CD4-positive, alpha-beta T cell treated with Interferon gamma for 1 hour (primary cell): Measurements from ENCODE around the gene PLEKHG3.

ENCODE experiments used
- DNase-seq: peaks from one replicate; pipeline ENCODE4 v3.0.0-alpha.2; 2020

PLEKHG3 gene

DNA sequence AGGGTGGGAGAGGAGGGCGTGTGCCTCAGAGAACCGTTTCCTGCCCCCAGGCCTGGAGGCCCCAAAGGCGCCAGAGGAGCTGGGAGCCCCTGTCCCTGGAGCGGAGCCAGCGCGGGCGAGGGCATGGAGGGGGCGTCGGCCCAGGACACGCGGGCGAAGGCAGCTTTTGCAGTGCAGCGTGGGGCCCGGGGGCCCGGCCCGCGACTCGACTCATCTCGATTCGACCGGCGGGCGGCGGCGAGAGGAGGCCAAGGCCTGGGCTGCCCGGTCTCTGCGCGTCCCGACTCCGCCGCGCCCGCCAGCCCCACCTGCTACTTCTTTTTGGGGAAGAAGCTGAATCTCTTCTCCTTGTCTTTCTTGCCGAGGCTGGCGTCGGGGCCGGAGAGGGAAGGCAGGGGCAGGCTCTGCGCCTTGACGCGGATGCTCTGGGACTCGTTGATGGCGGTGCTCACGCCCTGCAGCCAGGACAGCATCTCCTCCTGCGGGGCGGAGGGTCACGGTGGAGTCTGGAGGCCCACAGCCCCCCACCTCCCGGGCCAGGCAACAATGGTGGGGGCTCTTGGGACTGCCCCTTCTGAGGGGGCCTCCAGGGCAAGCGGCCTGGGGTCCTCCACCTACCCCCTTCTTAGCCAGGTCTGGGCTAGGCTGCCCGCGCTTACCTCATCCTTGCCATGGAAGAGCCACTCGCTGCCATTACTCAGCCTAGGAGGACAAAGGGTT is 44.9 kb downstream of the PLEKHG3 start:
- DNase-seq = no peak

DNA sequence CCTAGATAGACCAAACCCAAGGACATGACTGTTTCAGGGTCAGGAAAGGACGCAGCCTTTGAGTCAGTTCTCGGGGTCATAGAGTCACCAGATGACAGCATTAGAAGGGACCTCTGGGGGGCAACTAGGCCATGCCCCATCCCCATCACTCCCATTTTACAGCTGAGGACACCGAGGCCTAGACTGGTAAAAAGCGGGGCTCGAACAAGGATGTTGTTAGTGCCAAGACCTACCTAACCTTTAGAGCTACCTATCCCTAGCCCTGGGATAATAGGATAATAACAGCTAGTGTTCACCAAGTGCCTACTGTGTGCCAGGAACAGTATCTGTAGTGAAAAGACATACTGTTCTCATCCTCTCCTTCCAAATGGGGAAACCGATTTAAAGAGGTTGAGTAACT is 48.7 kb downstream of the PLEKHG3 start:
- no peak for DNase-seq

DNA sequence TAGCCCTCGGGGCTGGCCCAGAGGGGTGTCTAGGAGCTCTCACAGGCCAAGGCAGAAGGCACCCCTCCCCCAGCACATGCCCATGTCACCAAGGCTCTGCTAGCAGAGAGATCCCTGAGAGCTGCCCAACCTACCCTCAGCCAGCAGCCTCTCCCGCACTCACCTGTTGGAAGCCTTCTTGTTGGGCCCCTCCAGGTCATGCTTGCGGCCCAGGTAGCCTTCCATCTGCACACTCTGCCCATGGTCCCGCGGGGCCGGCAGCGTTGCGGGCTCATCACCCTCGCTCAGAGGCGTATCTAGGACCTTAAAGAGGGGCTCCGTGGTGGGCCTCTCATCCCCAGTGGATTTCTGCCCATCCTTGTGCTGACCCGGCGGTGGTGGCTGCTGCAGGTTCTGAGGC is 49.1 kb downstream of the PLEKHG3 start:
- no peak for DNase-seq

DNA sequence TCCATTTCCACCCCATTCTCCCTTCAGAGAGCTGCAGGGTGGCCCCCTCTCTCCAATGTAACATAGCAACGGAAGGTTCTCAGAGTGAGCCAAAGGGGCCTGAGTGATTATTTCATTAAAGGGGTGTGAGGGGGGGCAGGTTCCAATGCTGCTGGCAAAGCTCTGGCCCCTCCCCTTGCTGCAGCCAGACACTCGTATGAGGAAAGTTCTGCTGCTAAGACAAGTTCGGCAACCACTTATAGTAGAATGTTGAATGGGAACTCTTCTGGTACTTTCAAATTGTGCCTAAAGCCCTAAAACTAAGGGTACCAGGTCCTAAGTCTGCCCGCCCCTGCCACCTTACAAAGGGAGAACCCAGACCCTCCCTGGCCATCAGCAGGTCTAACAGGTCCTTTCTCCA is 49.8 kb downstream of the PLEKHG3 start:
- no peak for DNase-seq

DNA sequence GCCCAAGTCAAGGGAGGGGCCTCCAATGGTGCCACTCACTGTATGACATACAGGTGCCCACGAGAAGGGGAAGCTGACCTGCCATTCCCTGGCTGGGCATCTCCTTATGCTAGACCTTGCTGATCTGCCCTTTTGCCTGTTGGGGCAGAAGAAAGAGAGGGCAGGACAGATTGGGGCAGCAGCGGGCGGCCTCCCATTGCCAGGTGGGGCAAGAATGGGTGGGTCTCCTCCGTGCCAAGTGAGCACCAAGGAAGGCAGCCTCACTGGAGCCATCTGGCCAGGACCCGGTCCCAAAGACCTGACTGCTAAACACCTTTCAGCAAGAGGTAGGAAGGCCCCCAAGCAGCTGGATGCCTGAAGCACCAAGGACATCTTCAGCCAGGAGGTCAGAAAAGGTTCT is 50.5 kb downstream of the PLEKHG3 start:
- DNase-seq = no peak

DNA sequence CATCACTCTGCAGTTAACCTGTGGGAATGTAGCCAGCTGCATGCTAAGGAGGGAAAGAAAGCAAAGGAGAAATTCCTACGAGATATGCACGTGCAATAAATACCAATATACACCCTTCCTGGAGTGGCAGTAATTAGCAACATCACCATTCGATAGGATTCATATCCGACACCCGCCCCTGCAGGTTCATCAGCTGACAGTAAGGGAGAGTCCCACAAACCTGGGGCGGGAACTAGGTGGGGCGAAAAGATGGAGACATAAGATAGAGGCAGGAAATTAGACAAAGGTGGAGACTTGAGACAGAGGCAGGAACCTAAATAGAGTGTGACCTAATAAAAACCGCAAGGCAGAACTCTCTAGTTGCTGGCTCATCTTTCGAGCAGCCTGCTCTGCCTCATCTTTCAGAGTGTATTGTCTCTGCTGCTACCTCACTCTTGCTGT is 51.6 kb downstream of the PLEKHG3 start:
- peak; percentile 61 for DNase-seq

DNA sequence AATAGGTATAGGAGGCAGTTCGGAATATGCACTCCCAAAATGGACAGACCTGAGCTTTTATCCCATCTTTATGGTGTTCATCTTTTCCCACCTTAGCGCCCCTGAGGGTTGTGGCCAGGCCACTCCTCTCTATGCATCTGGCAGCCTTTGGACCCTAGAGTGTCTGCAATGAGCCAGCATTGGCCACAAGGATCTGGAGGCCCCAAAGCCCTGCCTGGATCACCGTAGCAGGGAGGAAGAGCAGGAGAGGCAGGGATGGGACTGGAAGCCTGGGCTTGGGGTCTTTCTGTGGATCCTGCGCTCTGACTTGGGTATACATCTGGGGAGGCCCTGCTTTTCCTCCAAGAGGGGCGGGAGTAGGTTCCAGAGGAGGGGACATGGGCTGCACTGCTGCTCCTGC is 52.5 kb downstream of the PLEKHG3 start:
- no peak for DNase-seq

DNA sequence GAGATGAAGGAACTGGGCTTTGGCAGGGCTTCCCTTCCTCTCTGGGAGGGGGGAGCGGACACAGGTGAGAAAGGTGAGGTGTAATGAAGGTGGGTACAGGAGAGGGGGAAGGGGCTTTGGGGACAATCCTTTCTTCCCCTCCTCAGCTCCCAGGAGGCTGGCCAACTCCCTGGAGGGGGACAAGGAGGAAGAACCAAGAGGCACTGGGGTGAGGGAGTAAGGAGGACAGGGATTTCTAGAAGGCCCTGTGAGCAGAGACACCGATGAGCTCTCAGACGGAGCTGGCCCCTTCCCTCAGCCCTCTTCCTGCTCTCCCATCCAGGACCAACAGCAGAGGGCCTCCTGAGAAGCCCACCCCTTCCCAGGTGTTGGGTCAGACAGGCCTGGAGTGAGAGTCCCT is 53.4 kb downstream of the PLEKHG3 start:
- DNase-seq = no peak

DNA sequence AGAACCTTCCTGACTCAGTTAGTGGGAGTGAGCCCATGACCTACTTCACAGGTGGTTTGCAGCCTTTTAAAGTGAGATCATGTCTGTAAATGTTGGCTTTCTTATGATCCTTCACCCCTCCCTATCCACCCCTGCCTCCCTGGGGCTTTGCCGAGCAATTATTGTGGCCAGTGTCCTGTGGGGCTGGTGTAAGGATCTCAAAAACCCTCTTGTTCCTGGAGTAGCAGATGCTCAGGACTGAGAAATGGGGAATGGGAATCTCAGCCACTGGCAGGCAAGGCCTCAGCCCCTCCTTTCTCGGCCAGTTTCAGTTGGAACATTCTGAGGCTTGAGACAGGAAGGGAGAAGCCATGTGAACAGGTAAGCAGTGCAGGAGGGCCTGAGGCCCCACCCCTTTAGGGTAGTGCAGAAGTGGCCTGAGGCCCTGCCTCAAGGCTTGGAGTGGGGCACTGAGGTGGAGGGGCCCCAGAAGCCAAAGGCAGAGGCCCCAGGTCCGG is 53.8 kb downstream of the PLEKHG3 start:
- DNase-seq = peak; percentile 6

DNA sequence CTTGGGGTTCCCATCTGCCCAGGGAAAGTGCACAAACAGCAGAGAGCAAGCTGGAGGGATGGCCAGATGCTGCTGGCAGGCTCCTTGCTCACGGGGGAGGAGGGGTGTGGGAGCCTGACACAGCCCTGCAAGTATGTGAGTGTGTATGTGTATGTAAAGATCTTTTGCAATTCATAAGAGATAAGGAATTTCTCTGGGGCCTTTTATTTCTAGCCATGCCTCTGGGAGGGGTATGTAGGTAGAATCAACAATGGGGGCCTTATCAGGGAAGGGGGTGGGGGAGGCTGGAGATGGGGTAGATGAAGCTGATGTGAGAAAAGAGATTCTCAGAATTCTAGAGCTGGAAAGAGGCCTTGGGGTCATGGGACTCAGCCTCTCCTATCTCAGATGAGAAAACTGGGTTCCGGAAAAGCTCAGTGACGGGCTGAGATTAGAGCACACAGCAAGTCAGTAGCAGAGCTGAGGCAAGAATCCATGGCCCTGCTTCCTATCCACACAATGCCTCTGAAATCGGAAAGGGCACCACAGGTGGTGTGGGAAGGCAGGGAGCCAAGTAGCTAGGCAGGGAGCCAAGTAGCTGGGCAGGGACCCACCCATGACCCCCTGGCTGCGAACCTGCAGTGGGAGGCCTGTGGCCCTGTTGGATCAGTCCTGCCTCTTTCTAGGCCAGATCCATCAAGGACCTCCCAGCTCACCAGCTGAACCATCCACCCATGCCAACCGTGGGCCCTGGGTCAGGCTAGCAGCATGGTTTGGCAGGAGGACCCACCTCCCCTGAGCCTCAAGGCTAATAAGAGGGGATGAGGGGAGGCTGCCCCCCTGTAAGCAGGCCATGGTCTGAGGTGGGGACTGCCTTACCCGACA is 54.7 kb downstream of the PLEKHG3 start:
- DNase-seq = no peak

DNA sequence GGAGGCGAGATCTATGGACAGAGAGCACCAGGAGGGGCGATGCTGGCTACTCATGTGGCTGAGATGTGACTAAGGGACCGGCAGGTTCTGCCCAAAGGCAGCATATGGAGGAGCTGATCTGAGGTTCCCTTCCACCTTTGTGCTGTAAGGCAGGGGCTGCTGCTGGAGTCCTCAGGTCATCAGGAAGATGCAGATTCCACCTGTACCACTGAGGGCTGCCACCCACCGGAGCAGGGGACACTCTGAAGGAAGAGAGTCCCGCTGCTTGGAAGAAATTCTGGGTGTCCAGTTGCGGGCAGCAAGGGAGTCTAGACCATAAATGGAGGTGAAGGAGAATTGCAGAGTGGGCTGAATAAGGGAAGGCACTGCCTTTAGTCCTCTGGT is 55.3 kb downstream of the PLEKHG3 start:
- no peak for DNase-seq

DNA sequence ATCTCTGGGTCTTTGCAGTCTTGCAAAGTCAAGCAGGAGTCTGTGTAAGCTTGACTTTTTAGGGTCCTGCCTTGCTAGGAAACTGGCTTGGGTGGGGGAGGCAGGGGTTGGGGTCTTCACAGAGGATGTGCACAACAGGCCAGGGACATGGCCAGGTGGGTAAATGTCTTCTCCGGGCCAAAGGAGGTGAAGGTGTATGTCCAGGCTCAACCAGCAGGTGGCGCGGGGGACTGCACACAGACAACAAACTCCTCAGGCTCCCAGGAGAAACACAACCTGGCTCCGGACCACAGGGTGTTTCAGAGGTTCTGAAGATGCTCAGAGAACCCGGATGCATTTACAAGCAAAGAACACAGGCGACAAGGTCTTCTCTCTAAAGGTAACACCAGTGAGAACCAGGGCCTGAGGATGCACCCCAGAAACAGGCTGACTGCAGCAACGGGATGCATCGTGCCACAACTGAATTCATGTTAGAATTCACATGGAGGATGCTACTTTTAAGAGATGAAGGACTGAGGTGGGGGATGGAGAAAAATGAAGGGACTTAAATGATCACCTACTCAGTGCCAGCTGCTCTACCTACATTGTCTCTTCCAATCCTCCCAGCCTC is 56.0 kb downstream of the PLEKHG3 start:
- DNase-seq = peak; percentile 31

DNA sequence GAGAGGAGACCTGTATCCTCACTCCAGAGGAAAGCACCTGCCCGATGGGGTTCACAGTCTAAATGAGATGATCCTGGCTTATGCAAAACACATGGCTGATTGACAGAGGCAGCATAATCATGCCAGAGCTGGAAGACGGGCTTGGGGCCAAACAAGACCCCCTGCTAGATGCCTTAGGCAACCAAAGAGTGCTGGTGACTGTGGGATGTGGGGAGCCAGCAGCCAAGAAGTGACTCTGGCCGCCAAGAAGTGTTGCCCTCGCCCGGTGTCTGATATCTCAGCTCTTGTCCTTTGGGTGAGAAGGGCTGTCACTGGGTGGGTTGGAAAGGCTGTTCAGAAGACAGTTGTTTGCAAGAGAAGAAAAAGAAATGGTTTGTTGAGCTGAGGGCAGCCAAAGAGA is 56.7 kb downstream of the PLEKHG3 start:
- no peak for DNase-seq

DNA sequence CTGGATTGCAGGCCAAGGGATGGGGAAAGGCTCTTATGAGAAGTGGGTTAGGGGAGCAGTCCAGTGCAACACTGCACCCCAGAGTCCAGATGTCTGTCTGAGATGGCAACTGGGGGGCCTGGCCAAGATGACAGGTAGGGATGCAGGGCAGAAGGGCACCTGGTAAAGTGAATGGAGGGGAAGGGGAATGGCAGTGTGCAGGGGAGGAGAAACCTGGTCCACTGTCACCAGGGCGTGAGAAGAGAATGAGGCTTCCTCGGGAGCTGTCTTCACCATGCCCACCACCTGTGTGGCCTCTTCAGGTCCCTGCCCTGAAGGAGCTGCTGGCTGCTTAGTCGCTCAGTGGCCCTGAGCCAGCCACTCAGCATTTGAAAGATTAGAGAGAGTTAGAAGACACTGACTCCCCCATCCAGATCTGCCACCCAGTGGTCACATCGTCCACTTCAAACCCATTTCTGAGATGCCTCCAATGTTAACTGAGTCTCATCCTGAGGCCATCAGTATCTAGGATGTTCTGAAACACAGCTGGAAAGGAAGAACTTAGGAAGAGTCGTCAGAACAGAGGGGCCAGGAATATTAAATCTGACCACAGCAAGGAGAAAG is 57.3 kb downstream of the PLEKHG3 start:
- DNase-seq = no peak

DNA sequence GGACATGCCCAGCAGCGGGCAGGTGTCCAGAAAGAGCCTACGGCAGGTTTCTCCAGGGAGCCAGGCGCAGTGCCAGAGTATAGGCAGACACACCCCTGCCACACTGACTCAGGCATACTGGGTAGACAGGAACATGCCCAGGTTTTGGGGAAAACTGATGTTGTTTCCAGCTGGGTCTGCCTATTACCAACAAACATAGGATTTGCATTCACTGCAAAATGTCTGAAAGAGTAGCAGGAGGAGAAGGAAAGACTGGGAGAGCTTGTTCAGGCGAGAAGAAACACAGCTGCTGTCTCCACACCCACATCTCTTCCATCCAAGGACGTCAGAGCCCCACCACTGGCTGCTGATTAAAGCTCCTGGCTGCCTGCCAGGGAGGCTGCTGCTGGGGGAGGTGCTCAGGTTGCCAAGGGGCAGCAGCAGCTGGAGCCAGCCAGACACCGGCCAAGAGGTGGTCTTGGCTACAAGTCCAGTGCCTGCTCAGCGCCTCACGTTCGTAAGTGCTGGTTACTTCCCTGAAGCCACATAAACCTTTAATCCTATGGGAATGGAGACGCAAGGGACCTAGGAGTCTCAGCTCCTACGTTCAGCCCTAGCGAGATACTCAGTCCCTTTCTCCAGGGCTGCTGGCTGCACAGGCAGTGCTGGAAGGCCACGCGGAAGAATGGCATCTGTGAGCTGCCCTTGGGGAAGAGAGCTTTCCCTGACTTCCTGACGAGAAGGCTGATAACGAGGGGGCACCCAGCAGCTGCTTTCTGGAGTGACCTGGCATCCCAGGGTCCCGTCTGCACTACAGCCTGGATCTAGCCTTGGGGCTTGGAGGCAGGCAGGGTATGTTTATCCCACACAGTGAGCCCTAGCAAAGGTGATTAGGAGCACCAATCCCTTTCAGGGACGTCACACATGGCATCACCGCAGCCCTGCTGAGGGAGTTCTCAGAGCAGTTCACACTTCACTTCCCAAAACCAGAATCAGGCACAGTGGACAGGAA is 58.1 kb downstream of the PLEKHG3 start:
- DNase-seq = no peak

DNA sequence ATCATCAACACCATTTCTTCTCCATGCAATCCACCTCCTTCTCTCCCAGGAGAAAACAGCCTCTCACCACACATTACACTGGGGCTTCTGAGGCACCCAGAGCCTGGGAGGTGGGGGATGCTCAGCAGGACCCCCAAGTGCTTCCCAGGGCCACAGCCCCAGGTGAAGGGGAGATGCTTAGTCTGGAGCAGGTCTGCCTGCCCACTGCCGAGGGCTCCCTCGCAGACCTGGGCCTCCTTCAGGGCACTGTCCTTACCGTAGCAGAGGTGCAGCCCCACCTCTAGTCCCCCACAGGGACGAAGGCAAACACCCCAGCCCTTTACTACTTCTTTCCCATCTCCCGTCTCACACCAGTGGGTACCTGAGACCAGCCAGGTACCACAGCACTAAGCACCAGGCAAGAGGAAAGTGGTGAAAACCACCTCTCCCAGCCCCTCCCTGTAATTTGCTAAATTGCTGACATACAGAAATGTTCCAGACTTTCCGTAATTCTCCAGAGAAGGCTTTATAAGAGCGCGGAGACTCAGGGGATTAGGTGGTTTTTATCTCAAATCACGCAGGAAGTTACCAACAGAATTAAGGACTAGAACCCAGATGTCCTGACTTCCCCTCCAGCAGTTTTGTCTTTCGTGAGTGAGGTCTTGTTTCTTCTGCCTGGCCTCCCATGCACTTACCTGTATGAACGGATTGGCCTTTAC is 59.0 kb downstream of the PLEKHG3 start:
- DNase-seq = no peak

DNA sequence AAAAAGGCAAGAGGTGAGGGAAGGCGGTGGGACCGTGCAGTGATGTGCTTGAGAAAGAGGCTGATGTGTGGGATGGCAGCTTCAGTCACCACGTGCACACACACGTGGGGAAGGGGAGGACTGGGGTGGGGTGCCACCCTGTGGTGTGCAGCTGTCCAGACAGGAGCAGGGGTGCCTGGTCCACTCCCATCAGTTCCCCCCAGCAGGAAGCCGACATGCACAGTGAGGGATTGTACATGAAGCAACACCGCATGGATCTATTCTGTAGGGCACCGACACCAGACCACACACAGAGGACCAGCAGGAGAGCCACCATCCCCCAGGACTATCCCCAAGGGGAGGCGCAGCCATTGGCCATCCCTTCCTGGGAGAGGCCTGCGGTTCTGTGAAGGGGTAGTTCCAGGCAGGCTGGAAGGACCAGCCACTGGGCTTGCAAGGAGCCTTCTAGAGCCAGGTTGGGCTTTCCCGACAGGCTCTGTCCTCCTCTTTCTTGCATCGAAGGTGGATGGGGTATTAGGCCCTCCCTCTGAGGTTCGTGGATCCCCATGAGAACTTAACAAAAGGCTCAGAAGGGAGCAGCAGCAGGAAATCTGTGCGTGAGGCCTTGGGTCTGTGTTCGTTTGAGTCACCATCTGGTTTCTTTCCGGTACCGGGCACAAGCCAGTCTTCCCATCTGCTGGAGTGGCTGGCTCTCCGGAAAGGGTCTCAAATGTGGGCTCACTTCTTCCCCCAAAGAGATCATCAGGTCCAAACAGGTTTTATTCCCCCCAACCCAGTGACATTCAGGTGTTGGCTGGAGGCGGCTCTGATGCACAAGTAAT is 59.8 kb downstream of the PLEKHG3 start:
- DNase-seq = no peak

DNA sequence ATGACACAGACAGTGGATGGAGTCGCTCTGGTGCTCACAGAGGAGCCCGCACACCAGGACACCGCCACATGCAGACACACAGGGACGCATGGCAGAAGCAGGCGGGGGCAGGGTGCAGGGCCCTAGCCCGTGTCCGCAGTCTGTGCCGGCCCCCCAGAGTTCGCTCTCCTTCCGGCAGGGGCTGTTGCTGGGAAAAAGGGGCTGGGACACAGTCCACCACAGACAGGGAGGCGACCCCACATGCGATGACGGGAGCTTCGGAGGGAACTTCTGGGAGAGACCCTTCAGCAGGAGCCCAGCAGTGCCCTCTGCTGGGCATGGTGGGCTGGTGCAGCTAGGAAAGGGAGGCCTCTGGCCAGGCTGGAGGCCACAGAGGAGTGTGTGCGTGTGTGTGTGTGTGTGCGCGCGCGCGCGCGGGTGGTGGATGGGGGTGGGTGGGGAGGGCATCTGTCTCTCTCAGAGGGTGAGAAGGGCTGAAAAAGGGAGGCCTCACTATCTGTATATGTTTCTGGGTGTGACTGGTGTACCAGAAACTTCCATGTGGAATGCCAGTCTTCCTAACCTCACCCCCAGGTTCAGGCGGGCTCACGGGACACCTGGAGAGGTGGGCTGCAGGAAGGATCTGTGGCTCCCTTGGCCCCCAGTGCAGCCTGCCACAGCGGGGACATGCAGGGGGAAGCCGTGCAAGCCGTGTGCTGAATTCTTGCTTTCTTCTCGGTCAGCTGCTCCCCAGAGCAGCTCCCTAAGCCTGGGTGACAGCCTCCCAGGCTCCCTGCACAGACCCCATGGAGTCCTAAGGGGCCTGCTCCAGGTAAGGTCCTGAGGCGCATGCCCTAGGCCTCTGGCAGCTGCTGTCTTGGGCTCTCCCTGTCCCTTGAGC is 60.7 kb downstream of the PLEKHG3 start:
- DNase-seq = peak; percentile 69

DNA sequence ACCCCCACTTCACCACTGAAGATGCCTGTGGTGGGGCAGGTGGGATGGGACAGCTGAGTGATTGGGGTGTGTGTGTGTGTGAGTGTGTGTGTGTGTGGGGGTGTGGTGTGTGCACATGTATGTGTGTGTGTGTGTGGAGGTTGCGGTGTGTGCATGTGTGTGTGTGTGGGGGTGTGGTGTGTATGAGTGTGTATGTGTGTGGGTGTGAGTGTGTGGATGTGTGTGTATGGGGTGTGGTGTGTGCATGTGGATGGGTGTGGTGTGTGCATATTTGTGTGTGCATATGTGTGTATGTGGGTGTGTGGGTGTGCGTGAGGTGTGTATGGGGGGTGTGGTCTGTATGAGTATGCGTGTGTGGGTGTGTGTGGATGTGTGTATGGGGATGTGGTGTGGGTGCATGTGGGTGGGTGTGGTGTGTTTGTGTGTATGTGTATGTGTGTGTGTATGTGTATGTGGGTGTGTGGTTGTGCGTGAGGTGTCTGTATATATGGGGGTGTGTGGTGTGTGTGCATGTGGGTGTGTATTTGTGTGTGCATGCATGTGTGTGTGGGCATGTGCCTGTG is 61.6 kb downstream of the PLEKHG3 start:
- DNase-seq = no peak
